ENCODE data around the gene PHLPP1.

DNA sequence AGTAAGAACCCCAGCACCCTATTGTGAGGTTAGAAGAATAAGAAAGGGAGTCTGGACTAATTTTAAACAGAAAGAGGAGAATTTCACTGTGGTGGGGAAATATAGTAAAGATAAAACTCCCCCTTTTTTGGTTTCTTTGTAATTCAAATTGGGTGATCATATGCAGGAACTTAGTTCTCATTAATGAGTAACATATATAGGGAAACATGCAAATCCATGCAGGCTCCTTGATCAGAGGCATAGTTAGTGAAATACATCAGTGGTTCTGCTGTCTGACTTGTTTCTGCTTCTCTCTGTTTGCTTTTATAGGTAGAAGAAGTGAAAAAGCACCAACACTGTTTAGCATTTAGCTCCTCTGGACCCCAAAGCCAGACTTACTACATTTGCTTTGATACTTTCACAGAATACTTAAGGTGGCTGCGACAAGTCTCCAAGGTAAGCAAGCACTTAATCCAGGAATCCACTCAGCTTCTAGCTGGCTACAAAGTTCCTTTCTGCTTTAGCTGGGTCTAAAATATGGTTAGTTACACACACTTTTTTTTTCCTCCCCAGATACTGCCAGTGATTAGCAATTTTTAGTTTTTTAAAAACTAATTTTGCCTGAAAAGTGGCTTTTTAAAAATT, 123.2 kb downstream of the PHLPP1 start:
- TF ChIP-seq, protein P1, sequence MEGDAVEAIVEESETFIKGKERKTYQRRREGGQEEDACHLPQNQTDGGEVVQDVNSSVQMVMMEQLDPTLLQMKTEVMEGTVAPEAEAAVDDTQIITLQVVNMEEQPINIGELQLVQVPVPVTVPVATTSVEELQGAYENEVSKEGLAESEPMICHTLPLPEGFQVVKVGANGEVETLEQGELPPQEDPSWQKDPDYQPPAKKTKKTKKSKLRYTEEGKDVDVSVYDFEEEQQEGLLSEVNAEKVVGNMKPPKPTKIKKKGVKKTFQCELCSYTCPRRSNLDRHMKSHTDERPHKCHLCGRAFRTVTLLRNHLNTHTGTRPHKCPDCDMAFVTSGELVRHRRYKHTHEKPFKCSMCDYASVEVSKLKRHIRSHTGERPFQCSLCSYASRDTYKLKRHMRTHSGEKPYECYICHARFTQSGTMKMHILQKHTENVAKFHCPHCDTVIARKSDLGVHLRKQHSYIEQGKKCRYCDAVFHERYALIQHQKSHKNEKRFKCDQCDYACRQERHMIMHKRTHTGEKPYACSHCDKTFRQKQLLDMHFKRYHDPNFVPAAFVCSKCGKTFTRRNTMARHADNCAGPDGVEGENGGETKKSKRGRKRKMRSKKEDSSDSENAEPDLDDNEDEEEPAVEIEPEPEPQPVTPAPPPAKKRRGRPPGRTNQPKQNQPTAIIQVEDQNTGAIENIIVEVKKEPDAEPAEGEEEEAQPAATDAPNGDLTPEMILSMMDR (IDR thresholded peaks at IDR 0.05), result no peak
- TF ChIP-seq POLR2A (IDR thresholded peaks at IDR 0.05), result no peak

Measured in Peyer's patch (tissue), 4 donors.